Stomach (tissue), 4 donors: ENCODE results near the gene RAC3.
A peak's percentile ranks its signal among the peaks of the same experiment; 100 is the strongest.

Experiments
- EP300 ChIP-seq: sonication (generic); formaldehyde crosslinking; IDR thresholded peaks from one replicate; pipeline ENCODE4 v1.6.1; 2017; ENCODE audit warnings: antibody characterized with exemption
- POLR2A ChIP-seq, 4 donors: fragments of 450-650 bp; IDR thresholded peaks; one replicate each; pipeline ENCODE4 v1.6.1; 2016; ENCODE audit warnings: antibody characterized with exemption in 4 of 4, control low read depth in 2 of 4, mild to moderate bottlenecking in 1 of 4, moderate library complexity in 1 of 4
- POLR2AphosphoS5 ChIP-seq, 3 donors: sonication (generic); formaldehyde crosslinking; IDR thresholded peaks; one replicate each; pipeline ENCODE4 v1.6.1; 2016; ENCODE audit warnings: antibody characterized with exemption in 3 of 3
- TF ChIP-seq, protein P1 (sequence below), 7 experiments: fragments of 450-650 bp in 4 of 7; fragments of 200-600 bp in 3 of 7; sonication (generic) in 3 of 7; IDR thresholded peaks; one replicate each; pipeline ENCODE4 v1.5.1; 2016 to 2019; ENCODE audit warnings: antibody characterized with exemption in 7 of 7, control low read depth in 2 of 7, mild to moderate bottlenecking in 1 of 7

DNA sequence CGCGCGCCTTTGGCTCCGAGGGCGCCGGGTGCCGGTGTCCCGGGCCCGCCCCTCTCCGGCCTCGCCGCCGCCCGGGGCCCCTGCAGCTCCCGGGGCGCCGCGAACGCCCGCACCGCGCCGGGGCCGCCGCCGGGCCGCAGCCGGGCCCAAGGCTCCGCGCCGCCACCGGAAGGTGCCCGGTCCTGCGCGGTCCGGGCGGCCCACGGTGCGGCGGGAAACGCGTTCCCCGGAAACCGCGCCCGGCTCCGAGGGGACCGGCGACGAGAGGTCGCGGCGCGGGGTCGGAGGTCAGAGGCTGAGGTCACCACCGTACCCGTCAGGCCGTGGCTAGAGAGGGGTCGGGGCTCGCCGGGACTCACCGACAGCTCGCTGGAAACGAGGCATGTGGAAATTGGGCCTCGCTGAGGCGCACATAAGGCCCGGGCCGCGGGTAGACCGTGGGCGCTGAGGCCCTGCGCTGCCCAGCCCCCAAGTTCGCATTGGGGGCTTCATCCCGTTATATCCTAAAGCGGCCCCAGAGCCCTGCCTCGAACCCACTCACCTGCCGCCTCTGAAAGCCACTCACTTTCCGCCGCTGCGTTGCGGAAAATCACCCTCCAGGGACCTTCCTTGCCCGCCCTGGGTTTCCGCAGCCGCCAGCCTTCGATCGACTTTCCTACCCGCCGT is 34.3 kb downstream of the RAC3 start, which contains the start of gene DUS1L:
- no peak for TF ChIP-seq POLR2A (IDR thresholded peaks at IDR 0.05)
- TF ChIP-seq, protein P1, sequence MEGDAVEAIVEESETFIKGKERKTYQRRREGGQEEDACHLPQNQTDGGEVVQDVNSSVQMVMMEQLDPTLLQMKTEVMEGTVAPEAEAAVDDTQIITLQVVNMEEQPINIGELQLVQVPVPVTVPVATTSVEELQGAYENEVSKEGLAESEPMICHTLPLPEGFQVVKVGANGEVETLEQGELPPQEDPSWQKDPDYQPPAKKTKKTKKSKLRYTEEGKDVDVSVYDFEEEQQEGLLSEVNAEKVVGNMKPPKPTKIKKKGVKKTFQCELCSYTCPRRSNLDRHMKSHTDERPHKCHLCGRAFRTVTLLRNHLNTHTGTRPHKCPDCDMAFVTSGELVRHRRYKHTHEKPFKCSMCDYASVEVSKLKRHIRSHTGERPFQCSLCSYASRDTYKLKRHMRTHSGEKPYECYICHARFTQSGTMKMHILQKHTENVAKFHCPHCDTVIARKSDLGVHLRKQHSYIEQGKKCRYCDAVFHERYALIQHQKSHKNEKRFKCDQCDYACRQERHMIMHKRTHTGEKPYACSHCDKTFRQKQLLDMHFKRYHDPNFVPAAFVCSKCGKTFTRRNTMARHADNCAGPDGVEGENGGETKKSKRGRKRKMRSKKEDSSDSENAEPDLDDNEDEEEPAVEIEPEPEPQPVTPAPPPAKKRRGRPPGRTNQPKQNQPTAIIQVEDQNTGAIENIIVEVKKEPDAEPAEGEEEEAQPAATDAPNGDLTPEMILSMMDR (IDR thresholded peaks at IDR 0.05), result no peak
- peak; percentile 9 for TF ChIP-seq EP300
- TF ChIP-seq POLR2AphosphoS5 (IDR thresholded peaks at IDR 0.05), result peak in 2 of 3 donors; percentile 78 to 87
